Hepatocyte (in vitro differentiated cells): Measurements from ENCODE around the gene FBXO3.

Source experiments
- CTCF ChIP-seq: fragments of 200-600 bp; sonication (generic); IDR thresholded peaks from 2 replicates; pipeline ENCODE4 v1.5.1; 2016; ENCODE audit warnings: antibody characterized with exemption, mild to moderate bottlenecking; ENCODE audit not compliant: poor library complexity
- EZH2 ChIP-seq: fragments of 200-600 bp; sonication (generic); IDR thresholded peaks from 2 replicates; pipeline ENCODE4 v1.6.1; 2016; ENCODE audit warnings: antibody characterized with exemption, mild to moderate bottlenecking, borderline replicate concordance
- EZH2phosphoT487 ChIP-seq: fragments of 200-600 bp; sonication (generic); IDR thresholded peaks from one replicate; pipeline ENCODE4 v1.6.1; 2018; ENCODE audit warnings: antibody characterized with exemption, mild to moderate bottlenecking, low read depth, moderate library complexity; ENCODE audit not compliant: unreplicated experiment, severe bottlenecking

GRCh38 chr11:33737362-33737821 is 36.9 kb downstream of the FBXO3 start:
- TF ChIP-seq CTCF = no peak
- no peak for TF ChIP-seq EZH2phosphoT487
- TF ChIP-seq EZH2 = no peak
